GM12873 (cell line): Measurements from ENCODE around the gene TIGD3.

Experiments
- TF ChIP-seq, protein P1 (sequence below): IDR thresholded peaks from 2 replicates; pipeline ENCODE4 v1.5.1; 2012; ENCODE audit warnings: low read depth, mild to moderate bottlenecking, moderate library complexity, low read length, control low read depth; ENCODE audit not compliant: insufficient read depth; ENCODE audit errors: missing control alignments

TIGD3 gene

DNA sequence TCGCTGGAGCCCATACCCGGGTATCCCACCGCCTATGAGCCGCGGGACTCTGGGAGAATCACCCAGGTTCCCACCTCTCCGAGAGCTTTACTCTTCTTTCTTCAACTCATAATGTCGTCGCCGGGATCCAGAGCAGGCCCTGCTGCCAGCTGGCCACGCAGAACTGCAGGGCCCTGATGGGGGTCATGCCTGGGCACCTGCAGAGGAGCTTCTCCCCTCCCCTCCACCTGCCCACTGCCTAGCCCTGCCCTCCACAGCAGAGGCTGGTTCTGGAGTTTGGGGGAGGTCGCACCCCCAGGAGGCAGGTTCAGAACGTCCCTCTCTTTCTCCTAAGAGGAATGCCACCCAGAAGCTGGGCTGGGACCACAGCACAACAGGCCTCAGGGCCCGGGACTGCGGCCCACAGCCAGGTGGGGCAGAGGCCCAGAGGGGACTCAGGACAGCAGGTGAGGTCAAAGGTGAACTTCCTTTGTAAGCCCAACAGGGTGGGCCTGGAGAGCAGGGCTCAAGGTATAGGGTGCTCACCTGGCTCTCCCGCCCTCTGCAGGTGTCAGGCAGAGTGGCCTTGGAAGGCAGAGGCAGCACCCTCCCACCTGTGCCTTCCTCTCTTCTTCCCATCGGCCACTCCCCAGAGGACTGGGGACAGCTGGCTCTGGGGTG lies 26.0 kb downstream of the TIGD3 start:
- TF ChIP-seq, protein P1, sequence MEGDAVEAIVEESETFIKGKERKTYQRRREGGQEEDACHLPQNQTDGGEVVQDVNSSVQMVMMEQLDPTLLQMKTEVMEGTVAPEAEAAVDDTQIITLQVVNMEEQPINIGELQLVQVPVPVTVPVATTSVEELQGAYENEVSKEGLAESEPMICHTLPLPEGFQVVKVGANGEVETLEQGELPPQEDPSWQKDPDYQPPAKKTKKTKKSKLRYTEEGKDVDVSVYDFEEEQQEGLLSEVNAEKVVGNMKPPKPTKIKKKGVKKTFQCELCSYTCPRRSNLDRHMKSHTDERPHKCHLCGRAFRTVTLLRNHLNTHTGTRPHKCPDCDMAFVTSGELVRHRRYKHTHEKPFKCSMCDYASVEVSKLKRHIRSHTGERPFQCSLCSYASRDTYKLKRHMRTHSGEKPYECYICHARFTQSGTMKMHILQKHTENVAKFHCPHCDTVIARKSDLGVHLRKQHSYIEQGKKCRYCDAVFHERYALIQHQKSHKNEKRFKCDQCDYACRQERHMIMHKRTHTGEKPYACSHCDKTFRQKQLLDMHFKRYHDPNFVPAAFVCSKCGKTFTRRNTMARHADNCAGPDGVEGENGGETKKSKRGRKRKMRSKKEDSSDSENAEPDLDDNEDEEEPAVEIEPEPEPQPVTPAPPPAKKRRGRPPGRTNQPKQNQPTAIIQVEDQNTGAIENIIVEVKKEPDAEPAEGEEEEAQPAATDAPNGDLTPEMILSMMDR: no peak

GRCh38 chr11:65381716-65382032 lies 27.1 kb downstream of the TIGD3 start:
- TF ChIP-seq, protein P1: no peak

DNA sequence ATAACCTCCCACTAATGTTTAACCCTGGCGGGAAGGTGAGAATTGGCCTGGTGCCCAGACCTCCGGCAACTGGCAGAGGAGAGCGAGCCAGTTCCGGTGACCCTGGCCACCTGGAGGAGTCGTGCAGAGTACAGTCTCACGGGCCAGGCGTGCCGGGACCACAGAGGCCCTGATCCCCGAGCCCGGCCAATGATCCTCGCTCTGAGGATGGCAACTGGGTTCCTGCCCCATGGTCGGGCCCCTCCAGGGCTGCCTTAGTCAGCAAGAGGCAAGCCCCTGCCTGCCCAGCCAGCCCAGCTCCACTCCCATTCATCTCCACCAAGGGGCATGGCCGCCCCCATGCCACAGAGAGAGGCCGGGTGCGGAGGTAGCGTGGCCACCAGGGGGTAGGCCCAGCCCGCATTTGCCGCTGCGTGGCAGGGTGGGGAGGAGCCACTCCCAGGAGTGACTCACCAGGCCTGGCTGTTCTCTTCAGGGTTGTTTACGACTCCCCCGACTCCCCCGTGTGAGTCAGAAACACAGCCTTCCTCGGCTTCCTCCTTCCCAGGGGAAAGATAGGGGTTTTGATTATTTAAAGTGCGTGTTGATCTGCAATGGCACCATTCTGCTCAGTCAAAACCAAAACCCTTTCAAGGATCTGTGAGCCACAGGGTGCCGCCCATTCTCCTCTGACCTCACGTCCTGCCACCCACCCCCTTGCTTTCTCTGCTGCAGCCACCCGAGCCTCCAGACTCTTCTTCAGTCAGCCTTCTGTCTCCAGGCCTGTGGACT lies 27.7 kb downstream of the TIGD3 start, which contains the start of gene SLC25A45:
Gene SLC25A45, minus strand, starts transcription at position 614 of the 771 bp plus-strand sequence. CDS start 695 bp downstream, outside the sequence.
- TF ChIP-seq, protein P1: peak; percentile 76

GRCh38 chr11:65382804-65383368 lies 28.3 kb downstream of the TIGD3 start:
- TF ChIP-seq, protein P1: no peak

DNA sequence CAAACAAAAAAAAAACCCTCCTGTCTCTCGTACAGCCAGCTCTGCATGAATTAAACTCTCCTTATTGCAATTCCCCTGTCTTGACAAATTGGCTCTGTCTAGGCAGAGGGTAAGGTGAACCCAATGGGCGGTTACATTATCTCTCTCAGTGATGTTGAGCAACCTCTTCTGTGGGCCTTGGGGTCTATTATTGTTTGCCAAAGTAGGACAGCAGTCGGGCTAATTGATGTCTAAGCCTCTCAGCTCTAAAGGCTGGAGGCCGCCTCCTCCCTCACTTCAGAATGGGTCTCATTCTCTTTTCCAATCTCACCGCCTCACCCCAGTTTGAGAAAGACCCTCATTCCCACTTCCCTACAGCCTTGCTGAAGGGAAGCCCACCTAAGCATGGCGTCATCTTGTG lies 29.2 kb downstream of the TIGD3 start:
- TF ChIP-seq, protein P1: no peak

GRCh38 chr11:65384301-65384889 lies 29.8 kb downstream of the TIGD3 start:
- TF ChIP-seq, protein P1: no peak
